ENCODE measurements around the gene PRPH2. TPM values are rescaled to one million over a fixed set of nuclear protein-coding genes. Genes with fewer than 3 reads are reported as not detected.

Gene PRPH2

GRCh38 chr6:42652024-42652746 is 70.2 kb downstream of the PRPH2 start:
- H3K36me3 ChIP-seq (ENCODE audit: control insufficient read depth, insufficient read depth, low read length): no peaks in the 10 kb centered on the region

More at GRCh38 chr6:42652024-42652746, 70.2 kb downstream of the PRPH2 start:
- no peak overlapping the region for H2BK5ac ChIP-seq (ENCODE audit: low read length)
- no peak overlapping the region for H2BK15ac ChIP-seq (replicated peaks; ENCODE audit: low read depth)
- H3K4me3 ChIP-seq (ENCODE audit: low read length): no peak overlapping the region
- H3K27ac ChIP-seq (ENCODE audit: low read depth, low read length): no peak overlapping the region
- H3K4me2 ChIP-seq (ENCODE audit: low read length): no peak overlapping the region
- no peak overlapping the region for H3K4ac ChIP-seq (ENCODE audit: low read depth, low read length)
- H3K27me3 ChIP-seq (ENCODE audit: insufficient read depth, low read length, poor library complexity): no peaks in the 10 kb centered on the region
- H4K5ac ChIP-seq (ENCODE audit: low read length): no peak overlapping the region
- no peak overlapping the region for H3K18ac ChIP-seq (ENCODE audit: low read length)
- H3K9ac ChIP-seq (ENCODE audit: low read length): no peak overlapping the region
- H4K8ac ChIP-seq (ENCODE audit: low read depth, low read length): no peak overlapping the region
- H3K79me1 ChIP-seq (ENCODE audit: low read length): no peaks in the 10 kb centered on the region
- H2BK120ac ChIP-seq (ENCODE audit: low read depth, low read length): no peak overlapping the region
- DNase-seq: no peak
- no CpG with 5 or more reads among the region's 5 CpGs for WGBS (ENCODE audit: extremely low coverage, insufficient coverage, low lambda C conversion rate)
- no peaks in the 10 kb centered on the region for H3K4me1 ChIP-seq (ENCODE audit: control insufficient read depth, low read depth, low read length)
- H3K56ac ChIP-seq (ENCODE audit: low read length): no peak overlapping the region
- H3K79me2 ChIP-seq (ENCODE audit: control insufficient read depth, insufficient read depth, low read length): no peaks in the 10 kb centered on the region
- no peak overlapping the region for H2AK5ac ChIP-seq (ENCODE audit: low read length)
- no peak overlapping the region for H3K23ac ChIP-seq (ENCODE audit: low read length)

Small RNA genes within 50 kb of the gene (small RNA-seq; reads per million reads assigned to genes)
- gene RNU6-890P (ENCODE audit: insufficient read depth): not detected

Measured in mesendoderm (in vitro differentiated cells).